GM08714 (cell line): ENCODE data around the gene NOXO1.
A peak's percentile ranks its signal among the peaks of the same experiment; 100 is the strongest.
"Not testable (repeated sequence)": the region's sequence is repeated elsewhere in the genome, so short reads cannot be mapped to it uniquely, and the experiment has no call there.

ENCODE experiments used
- H3K4me3 ChIP-seq: fragments of 200-500 bp; sonication (Bioruptor generic); 2 replicates; pipeline ENCODE4 v1.5.1; 2014; ENCODE audit warnings: mild to moderate bottlenecking, low read length, inconsistent platforms
- ZNF274 ChIP-seq: IDR thresholded peaks from 2 replicates; pipeline ENCODE4 v1.6.1; 2012; ENCODE audit warnings: mild to moderate bottlenecking, low read depth, low read length

NOXO1 gene

DNA sequence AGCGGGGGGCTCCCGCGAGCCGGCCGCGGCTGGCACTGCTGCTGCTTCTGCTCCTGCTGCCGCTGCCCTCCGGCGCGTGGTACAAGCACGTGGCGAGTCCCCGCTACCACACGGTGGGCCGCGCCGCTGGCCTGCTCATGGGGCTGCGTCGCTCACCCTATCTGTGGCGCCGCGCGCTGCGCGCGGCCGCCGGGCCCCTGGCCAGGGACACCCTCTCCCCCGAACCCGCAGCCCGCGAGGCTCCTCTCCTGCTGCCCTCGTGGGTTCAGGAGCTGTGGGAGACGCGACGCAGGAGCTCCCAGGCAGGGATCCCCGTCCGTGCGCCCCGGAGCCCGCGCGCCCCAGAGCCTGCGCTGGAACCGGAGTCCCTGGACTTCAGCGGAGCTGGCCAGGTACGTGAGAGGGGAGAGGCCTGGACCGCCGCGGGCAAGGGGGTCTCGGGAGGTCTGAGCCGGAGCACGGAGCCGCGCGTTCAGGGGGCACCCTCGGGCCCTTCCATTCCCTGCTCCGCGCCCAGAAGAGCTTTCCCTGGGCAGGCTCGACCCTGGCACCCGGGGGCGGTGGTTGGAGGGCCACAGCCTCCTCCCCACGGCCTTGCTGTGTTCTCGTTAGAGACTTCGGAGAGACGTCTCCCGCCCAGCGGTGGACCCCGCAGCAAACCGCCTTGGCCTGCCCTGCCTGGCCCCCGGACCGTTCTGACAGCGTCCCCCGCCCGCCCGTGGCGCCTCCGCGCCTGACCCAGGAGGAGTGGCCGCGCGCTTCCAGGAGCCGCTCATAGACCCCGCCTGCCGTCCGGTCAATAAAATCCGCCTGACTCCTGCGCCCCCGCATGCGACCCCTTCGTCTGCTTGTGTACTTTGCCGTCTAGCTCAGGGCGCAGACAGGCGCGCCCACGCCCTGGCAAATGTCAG lies 38.9 kb upstream of the NOXO1 start:
- TF ChIP-seq ZNF274 = no peak
- no peak overlapping the region for H3K4me3 ChIP-seq

DNA sequence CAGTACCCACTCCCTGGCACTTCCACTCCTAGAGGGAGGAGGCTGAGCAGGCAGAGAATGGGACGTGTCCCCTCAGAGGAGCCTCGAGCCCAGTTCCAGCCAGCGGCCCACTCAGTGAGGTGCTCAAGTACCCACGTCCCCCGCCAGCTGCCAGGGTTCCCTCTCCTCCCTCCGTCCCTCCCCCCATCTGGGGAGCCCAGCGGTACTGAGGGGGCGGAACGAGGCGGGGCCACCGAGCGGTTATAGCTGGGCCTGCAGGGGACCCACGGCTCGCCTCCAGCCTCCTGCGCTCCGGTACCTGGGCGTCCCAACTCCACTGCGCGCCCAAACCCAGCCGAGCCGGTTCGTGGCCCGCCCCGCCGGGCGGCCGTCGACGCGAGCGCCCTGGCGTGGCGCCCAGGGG lies 38.2 kb upstream of the NOXO1 start, which contains the start of gene NPW:
NPW (plus strand) TSS at position 268 of the 403 bp plus-strand sequence.
- H3K4me3 ChIP-seq = no peak within 1 kb of the TSS
- TF ChIP-seq ZNF274 = no peak

DNA sequence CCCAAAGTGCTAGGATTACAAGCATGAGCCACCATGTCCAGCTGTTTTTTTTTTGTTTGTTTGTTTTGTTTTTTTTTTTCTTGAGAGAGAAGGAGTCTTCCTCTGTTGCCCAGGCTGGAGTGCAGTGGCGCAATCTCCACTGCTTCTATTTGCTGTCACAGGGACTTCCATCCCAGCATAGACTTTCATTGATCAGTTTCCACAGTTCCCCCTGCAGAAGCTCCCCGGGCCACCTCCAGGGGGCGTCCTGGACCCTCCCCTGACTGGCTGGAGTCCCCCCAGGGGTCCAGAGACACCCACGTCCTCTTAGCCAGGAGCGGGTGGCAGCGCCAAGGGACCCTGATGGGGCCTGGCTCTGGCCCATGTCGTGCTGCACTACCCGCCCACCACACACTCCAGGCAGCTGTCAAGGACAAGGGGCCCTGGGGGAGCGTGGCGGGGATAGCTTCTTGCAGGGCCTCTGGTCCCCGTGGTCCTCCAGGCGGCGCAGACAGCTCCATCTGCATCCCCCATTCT lies 35.2 kb upstream of the NOXO1 start:
- TF ChIP-seq ZNF274 = no peak

GRCh38 chr16:2015947-2016208 lies 34.6 kb upstream of the NOXO1 start:
- TF ChIP-seq ZNF274 = no peak
- no peak overlapping the region for H3K4me3 ChIP-seq

More for the DNA sequence above, 35.2 kb upstream of the NOXO1 start:
- no peak overlapping the region for H3K4me3 ChIP-seq

GRCh38 chr16:2015117-2015946 lies 34.1 kb upstream of the NOXO1 start:
- H3K4me3 ChIP-seq = no peak overlapping the region
- no peak for TF ChIP-seq ZNF274

DNA sequence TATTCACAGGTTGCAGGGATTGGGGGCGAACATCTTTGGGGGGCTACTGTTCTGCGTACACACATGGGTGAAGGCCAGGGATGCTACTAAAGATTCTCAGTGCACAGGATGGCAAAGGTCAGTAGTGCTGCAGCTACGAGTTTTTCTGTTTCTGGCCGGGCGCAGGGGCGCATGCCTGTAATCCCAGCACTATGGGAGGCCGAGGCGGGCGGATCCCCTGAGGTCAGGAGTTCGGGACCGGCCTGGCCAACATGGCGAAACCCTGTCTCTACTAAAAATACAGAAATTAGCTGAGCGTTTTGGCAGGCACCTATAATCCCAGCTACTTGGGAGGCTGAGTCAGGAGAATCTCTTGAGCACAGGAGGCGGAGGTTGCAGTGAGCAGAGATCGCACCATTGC lies 32.3 kb upstream of the NOXO1 start:
- no peak for TF ChIP-seq ZNF274

DNA sequence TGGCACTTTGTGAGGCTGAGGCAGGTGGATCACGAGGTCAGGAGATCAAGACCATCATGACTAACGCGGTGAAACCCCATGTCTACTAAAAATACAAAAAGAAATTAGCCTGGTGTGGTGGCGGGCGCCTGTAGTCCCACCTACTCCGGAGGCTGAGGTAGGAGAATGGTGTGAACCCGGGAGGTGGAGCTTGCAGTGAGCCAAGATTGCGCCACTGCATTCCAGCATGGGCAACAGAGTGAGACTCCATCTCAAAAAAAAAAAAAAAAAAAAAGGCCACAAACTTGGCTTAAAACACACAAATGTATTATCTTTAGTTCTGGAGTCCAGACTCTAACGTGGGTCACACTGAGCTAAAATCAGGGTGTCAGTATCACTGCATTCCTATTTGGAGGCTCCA lies 30.5 kb upstream of the NOXO1 start:
- not testable (repeated sequence) for H3K4me3 ChIP-seq

More for the DNA sequence above, 32.3 kb upstream of the NOXO1 start:
- no peak overlapping the region for H3K4me3 ChIP-seq

- peak within 1 kb of the TSS; percentile 93 for H3K4me3 ChIP-seq
- TF ChIP-seq ZNF274 = no peak
Measured at GRCh38 chr16:2009791-2010510, 28.7 kb upstream of the NOXO1 start, which contains the start of gene ZNF598. Gene ZNF598 (minus strand): TSS chr16:2009821.

DNA sequence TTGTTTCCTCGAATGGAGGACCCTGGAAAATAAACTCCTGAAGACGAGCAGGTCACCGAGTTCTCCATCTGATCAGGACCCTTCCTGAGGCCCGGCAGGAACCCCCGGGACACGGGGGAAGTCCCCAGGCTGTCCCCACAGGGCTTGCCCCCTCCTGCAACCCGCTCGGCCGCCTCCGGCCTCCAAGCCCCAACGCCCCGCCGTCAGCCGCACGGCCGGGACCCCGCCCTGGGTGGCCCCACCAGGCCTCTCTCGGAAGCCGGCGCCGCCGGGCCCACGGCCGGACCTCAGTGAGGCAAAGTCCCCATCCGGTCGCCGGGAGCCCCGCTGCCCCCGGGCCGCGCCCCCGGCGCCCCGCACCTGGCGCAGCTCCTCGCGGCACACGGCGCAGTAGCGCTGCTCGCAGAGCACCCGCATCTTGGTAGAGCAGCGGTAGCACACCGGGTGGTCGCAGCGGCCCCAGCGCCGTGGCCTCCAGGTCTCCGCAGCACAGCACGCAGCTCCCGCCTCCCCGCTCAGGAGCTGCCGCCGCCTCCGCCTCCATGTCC lies 28.0 kb upstream of the NOXO1 start:
- H3K4me3 ChIP-seq = peak overlapping the region; percentile 83
- no peak for TF ChIP-seq ZNF274

- no peak for TF ChIP-seq ZNF274
Measured at GRCh38 chr16:2008631-2009163, 27.4 kb upstream of the NOXO1 start.

DNA sequence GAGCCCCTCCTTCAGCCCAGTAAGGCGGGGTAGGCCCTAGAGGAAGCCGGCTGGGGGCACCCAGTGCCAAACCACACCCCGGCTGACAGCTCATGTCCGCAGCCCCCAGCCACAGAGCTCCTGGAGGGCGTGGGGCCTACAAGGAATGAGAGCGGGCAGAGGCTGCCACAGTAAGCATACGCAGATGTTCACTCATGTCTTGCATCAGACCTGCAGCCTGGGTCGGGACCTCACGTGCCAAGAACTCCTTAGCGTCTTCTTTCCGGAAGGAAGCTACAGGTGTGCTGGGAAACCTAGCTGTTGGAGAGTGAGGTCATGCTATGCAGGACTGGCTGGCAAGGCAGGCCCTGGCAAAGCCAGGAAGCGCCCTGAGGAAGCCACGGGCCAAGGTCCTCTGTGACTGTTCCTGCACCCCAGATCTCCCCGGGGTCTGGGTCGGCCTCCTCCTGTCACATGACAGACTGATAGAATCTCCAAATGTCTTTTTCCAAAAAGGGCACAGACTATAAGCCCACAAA lies 26.8 kb upstream of the NOXO1 start:
- H3K4me3 ChIP-seq = peak overlapping the region; percentile 83
- no peak for TF ChIP-seq ZNF274

More at GRCh38 chr16:2008631-2009163, 27.4 kb upstream of the NOXO1 start:
- H3K4me3 ChIP-seq = peak overlapping the region; percentile 83

DNA sequence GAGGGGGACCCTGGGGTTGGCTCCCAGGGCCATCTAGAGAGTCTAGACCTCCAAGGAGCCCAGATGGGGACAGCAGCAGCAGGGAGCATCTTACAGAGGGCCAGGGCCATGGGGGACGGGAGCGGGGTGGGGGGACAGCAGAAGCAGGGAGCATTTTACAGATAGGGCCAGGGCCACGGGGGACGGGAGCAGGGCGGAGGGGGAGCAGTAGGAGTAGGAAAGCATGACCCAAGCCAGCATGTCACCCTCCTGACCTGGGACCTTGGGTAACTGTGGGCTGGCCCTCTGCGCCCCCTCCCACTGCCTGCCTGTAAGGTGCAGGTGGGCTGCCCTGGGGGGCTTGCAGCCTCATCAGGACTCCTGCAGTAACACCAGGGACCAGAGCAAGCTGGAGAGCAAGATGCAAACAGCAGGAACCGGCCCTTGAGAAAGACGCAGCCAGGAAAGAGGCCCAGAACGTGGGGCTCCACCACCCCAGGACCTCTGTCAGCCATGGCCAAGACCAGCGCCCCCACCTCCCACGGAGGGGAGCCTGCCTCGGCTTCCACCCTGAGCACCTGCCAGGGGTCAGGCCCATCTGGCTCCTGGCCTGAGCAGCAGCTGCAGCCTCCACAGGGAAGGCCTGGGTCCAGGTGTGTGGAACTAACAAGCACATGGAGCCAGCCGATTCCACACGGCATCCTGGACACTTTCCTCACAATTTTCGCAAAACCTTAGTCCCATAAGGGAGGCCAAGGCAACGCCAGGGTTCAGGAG lies 26.0 kb upstream of the NOXO1 start:
- H3K4me3 ChIP-seq = peak overlapping the region; percentile 83; the same call in 1 of the 2 replicates
- TF ChIP-seq ZNF274 = no peak

DNA sequence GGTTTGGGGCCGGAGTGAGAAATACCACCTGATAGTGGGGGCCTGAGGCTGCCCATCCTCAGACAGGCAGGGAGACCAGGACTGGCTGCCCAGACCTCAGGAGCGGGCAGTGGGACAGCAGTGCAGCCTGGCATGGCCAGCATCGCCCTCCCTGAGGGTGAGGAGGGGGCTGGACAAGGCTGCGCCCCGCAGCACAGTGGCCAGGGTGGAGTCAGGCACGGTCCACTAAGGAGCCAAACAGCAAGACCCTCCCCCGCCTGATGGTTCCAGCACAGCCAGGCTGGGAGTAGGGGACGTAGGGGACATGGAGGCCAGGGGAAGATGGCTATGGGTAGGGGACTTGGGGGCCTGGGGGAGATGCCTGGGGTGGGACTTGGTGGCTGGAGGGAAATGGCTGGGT lies 25.0 kb upstream of the NOXO1 start:
- H3K4me3 ChIP-seq = no peak overlapping the region
- no peak for TF ChIP-seq ZNF274
